ENCODE results near the gene CLCNKA. TPM values are rescaled to one million over a fixed set of nuclear protein-coding genes. Genes with fewer than 3 reads are reported as not detected.

CLCNKA gene
- total RNA-seq, 1 donor from 2014 or later = 0.65 TPM

Other genes with a start within 250 kb of the CLCNKA start
- 1.1 TPM for gene UQCRHL, start 214.4 kb upstream of the CLCNKA start, total RNA-seq
- gene SPEN, start 174.3 kb upstream of the CLCNKA start, total RNA-seq = 54.7 TPM
- gene ZBTB17, start 45.9 kb upstream of the CLCNKA start, total RNA-seq = 37.7 TPM
- gene SRARP, start 17.8 kb upstream of the CLCNKA start, total RNA-seq = 0.21 TPM
- 4.9 TPM for gene HSPB7, start 4.0 kb upstream of the CLCNKA start, total RNA-seq
- gene CLCNKB, start 21.7 kb downstream of the CLCNKA start, total RNA-seq = 0.18 TPM
- not detected for gene FAM131C, start 51.6 kb downstream of the CLCNKA start, total RNA-seq
- gene EPHA2, start 134.0 kb downstream of the CLCNKA start, total RNA-seq = 20.4 TPM
- 15.6 TPM for gene ARHGEF19, start 190.6 kb downstream of the CLCNKA start, total RNA-seq
- 9.1 TPM for gene CPLANE2, start 215.1 kb downstream of the CLCNKA start, total RNA-seq